Colonic mucosa (tissue), 4 donors: ENCODE data around the gene SLC5A12. TPM values are rescaled to one million over a fixed set of nuclear protein-coding genes. Genes with fewer than 3 reads are reported as not detected.
A peak's percentile ranks its signal among the peaks of the same experiment; 100 is the strongest.
"Not testable (repeated sequence)": the region's sequence is repeated elsewhere in the genome, so short reads cannot be mapped to it uniquely, and the experiment has no call there.

ENCODE experiments used
- DNase-seq: peaks from one replicate; pipeline ENCODE4 v3.0.0-alpha.2; 2020
- H3K27ac ChIP-seq: fragments of 200-600 bp; one replicate; pipeline ENCODE4 v1.8.0; 2021
- H3K27me3 ChIP-seq: fragments of 200-600 bp; one replicate; pipeline ENCODE4 v1.8.0; 2021
- H3K36me3 ChIP-seq: fragments of 200-600 bp; one replicate; pipeline ENCODE4 v1.8.0; 2021
- H3K4me1 ChIP-seq: fragments of 200-600 bp; one replicate; pipeline ENCODE4 v1.8.0; 2021; ENCODE audit warnings: mild to moderate bottlenecking
- H3K4me3 ChIP-seq: fragments of 200-600 bp; one replicate; pipeline ENCODE4 v1.8.0; 2021
- H3K9ac ChIP-seq, 2 donors: one replicate each; pipeline ENCODE4 v1.7.0; 2013; ENCODE audit warnings: control low read depth in 2 of 2, low read depth in 2 of 2, low read length in 2 of 2
- H3K9me3 ChIP-seq: fragments of 200-600 bp; one replicate; pipeline ENCODE4 v1.8.0; 2021
- intact Hi-C: fragments of 100-400 bp; cut with DNase I; formaldehyde crosslinking; loops from one replicate; pipeline ENCODE4 v1.14.1; 2022
- total RNA-seq, 2 donors: library from RNA; stranded (reverse); fragmentation: NEBNext Ultra II Directional in 1 of 2; extraction: Animal tissue kit (Norgen Biotek cat#: 25700) in 1 of 2; gene quantifications; one replicate each; pipeline ENCODE4 v1.2.1, GENCODE V29; 2021
- TF ChIP-seq, protein P1 (sequence below): fragments of 200-600 bp; IDR thresholded peaks from one replicate; pipeline ENCODE4 v1.8.0; 2022; ENCODE audit warnings: antibody characterized with exemption, mild to moderate bottlenecking
- donor health status: healthy.
- donor health status: DM: no; HTN: no; CAD: no.
- donor health status: DM: no; HTN: no; CAD: no.

SLC5A12 gene
- total RNA-seq, 2 donors from 2014 or later: 0.16 to 0.30 TPM

DNA sequence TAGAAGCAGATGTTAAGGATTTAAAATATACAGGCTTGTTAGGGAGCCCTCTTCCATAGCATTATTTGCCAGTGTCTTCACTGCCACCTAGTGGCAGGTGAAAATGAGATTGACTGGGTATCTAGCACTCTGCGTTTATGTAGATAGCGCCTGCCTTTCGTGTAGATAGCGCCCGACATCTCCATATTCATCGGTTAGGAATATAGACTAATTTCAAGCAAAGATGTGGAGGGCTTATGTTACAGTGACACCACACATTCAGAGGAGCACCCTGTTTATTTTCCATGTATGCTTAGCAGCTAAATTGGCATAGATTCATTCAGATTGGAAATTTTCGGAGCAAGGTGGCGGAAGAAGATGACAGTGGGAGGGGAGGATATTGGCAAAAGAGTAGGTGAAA, 72.0 kb downstream of the SLC5A12 start:
- Histone ChIP-seq H3K36me3 (no peaks in the 10 kb centered on the region), H3K27ac (no peak overlapping the region), H3K9ac (no peak overlapping the region), H3K4me3 (no peak overlapping the region), H3K4me1 (no peaks in the 10 kb centered on the region), H3K9me3 (no peaks in the 10 kb centered on the region), H3K27me3 (no peaks in the 10 kb centered on the region)
- peak; percentile 75 for DNase-seq
- intact Hi-C loops: loop anchor here (5.0 to 10.0 kb wide), 2 partner anchors 105 to 353 kb away; no protein-coding TSS in a partner anchor
- TF ChIP-seq, protein P1, sequence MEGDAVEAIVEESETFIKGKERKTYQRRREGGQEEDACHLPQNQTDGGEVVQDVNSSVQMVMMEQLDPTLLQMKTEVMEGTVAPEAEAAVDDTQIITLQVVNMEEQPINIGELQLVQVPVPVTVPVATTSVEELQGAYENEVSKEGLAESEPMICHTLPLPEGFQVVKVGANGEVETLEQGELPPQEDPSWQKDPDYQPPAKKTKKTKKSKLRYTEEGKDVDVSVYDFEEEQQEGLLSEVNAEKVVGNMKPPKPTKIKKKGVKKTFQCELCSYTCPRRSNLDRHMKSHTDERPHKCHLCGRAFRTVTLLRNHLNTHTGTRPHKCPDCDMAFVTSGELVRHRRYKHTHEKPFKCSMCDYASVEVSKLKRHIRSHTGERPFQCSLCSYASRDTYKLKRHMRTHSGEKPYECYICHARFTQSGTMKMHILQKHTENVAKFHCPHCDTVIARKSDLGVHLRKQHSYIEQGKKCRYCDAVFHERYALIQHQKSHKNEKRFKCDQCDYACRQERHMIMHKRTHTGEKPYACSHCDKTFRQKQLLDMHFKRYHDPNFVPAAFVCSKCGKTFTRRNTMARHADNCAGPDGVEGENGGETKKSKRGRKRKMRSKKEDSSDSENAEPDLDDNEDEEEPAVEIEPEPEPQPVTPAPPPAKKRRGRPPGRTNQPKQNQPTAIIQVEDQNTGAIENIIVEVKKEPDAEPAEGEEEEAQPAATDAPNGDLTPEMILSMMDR: peak; percentile 46

DNA sequence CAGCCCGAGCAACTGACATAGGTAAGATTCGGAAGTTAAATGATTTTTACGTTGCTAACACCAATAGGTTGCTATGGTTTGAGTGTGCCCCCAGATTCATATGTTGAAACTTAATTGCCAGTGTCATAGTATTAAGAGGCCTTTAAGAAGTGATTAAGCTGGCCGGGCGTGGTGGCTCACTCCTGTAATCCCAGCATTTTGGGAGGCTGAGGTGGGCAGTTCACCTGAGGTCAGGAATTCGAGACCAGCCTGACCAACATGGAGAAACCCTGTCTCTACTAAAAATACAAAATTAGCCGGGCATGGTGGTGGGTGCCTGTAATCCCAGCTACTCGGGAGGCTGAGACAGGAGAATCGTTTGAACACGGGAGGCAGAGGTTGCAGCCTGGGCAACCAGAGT, 78.5 kb downstream of the SLC5A12 start:
- DNase-seq, H3K9ac ChIP-seq, H3K4me3 ChIP-seq, H3K36me3 ChIP-seq, intact Hi-C loops, H3K27ac ChIP-seq, H3K9me3 ChIP-seq, H3K4me1 ChIP-seq, H3K27me3 ChIP-seq: not testable (repeated sequence)

DNA sequence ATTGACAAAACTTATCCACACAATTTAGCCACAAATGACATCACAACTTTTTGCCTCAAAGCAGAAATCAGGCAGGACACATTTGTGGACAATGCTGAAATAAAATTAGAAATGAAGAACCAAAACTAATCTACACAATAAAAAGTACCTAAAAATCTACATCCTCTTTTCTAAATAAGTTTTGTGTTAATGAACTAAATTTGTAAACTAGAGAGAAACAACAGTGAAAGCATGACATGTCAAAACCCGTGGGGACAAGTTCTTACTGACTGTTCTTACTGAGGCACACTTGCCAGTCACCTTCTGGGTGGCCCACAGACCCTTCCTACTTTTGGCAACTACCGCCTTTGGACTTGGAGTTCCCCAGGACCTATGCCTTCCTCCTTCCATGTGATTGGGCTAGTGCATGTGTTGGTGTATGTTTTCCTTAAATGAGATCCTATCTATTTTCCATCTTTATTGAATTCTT, 89.1 kb downstream of the SLC5A12 start:
- no peak overlapping the region for H3K4me3 ChIP-seq
- intact Hi-C loops: no loop called here
- no peaks in the 10 kb centered on the region for H3K36me3 ChIP-seq
- DNase-seq: no peak
- no peak overlapping the region for H3K27ac ChIP-seq
- H3K4me1 ChIP-seq: no peaks in the 10 kb centered on the region
- H3K9ac ChIP-seq: no peak overlapping the region
- H3K27me3 ChIP-seq: no peaks in the 10 kb centered on the region
- TF ChIP-seq, protein P1: no peak
- H3K9me3 ChIP-seq: no peaks in the 10 kb centered on the region

DNA sequence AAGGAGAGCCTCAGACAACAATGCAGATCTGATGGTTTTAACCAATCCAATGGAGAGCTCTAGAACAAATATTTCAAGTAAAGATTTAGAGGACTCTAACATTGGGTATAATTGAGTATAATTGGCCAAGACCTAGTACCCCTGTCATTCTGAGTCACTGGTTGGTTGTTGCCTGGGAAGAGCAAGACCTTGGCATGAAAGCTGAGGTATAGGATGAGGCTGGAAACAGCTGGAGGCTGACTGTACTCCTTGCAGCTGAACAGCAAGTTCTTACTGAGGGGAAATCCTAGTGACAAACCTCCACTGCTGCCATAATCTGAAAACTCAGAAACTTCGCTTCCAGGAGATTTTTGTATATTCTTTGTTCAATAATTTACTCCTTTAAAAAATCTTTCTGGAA, 95.5 kb downstream of the SLC5A12 start:
- intact Hi-C loops: no loop called here

DNA sequence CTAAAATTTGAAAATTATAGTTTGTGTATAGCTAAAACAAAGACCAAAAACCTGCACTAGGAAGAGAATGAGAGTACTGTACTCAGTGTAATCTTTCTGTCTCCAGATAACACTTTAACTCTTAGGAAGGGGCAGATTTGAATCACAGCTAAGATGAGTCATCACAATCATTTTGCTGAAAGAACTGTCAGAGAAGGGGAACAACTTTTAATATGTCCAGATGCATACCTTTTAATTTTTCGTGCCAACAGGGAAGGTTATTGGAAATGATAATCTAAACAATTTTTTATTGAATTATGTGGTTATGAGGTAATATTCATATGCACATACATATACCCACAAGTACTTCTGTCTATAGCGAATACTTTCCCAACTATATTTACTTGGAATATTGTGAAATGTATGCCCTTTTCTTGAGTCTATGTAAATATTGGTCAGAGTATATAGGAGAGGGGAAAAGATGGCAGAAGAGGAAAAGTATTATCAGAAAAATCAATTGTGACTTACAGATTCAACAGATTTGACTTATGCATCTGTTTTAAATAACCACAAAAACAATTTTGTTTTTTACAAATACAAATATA, 98.7 kb downstream of the SLC5A12 start:
- intact Hi-C loops: no loop called here
- no peaks in the 10 kb centered on the region for H3K27me3 ChIP-seq
- DNase-seq: no peak
- no peak overlapping the region for H3K27ac ChIP-seq
- H3K36me3 ChIP-seq: no peaks in the 10 kb centered on the region
- no peak overlapping the region for H3K9ac ChIP-seq
- no peak overlapping the region for H3K4me3 ChIP-seq
- TF ChIP-seq, protein P1: no peak
- no peaks in the 10 kb centered on the region for H3K9me3 ChIP-seq
- no peaks in the 10 kb centered on the region for H3K4me1 ChIP-seq

More for the DNA sequence above, 95.5 kb downstream of the SLC5A12 start:
- Histone ChIP-seq H3K27me3 (no peaks in the 10 kb centered on the region), H3K27ac (no peak overlapping the region), H3K9me3 (no peaks in the 10 kb centered on the region), H3K9ac (no peak overlapping the region), H3K36me3 (no peaks in the 10 kb centered on the region), H3K4me1 (no peaks in the 10 kb centered on the region), H3K4me3 (no peak overlapping the region)
- TF ChIP-seq, protein P1: no peak
- DNase-seq: no peak

DNA sequence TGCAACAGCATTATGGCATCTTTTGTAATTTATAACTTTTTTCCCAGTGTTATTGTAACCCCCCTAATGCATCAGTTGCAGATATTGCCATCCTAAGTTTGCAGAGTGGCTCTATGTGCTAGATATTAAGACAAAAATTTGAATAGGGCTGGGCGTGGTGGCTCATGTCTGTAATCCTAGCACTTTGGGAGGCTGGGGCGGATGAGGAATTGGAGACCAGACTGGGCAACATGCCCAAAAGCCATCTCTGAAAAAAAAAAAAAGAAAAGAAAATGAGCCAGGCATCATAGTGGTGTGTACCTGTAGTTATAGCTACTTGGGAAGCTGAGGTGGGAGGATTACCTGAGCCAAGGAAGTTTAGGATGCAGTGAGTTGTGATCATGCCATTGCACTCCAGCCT, 99.7 kb downstream of the SLC5A12 start:
- Histone ChIP-seq H3K4me1 (no peaks in the 10 kb centered on the region), H3K27me3 (no peaks in the 10 kb centered on the region), H3K9ac (no peak overlapping the region), H3K9me3 (no peaks in the 10 kb centered on the region), H3K36me3 (no peaks in the 10 kb centered on the region), H3K27ac (no peak overlapping the region), H3K4me3 (no peak overlapping the region)
- TF ChIP-seq, protein P1: no peak
- DNase-seq: no peak
- intact Hi-C loops: no loop called here
